ENCODE data around the gene APBB2.

The APBB2 gene

DNA sequence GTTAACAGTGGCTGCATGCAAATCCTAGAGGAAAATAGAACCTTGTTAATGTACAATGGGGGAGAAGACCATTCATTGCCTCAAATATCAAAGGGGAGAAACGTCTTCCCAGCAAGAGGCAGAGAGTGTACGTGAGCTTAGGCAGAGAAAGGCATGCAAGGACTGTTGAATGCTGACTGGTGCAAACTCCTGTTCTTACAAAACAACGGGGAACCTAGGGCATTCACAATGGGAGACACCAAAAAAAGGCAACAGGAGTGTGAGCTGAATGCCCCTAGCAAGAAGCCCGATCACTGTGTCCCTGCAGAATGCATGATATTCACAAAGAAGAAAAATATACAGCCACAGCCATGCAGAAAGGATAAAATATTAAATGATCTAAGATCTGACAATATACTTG lies 279.7 kb downstream of the APBB2 start:
- no peak for DNase-seq (ENCODE audit: low read depth)
- TF ChIP-seq, protein P1, sequence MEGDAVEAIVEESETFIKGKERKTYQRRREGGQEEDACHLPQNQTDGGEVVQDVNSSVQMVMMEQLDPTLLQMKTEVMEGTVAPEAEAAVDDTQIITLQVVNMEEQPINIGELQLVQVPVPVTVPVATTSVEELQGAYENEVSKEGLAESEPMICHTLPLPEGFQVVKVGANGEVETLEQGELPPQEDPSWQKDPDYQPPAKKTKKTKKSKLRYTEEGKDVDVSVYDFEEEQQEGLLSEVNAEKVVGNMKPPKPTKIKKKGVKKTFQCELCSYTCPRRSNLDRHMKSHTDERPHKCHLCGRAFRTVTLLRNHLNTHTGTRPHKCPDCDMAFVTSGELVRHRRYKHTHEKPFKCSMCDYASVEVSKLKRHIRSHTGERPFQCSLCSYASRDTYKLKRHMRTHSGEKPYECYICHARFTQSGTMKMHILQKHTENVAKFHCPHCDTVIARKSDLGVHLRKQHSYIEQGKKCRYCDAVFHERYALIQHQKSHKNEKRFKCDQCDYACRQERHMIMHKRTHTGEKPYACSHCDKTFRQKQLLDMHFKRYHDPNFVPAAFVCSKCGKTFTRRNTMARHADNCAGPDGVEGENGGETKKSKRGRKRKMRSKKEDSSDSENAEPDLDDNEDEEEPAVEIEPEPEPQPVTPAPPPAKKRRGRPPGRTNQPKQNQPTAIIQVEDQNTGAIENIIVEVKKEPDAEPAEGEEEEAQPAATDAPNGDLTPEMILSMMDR (IDR thresholded peaks at IDR 0.05; ENCODE audit: low read depth, low read length, missing control alignments) = no peak
- in situ Hi-C loops (cut with HindIII; ENCODE audit: low sequenced_read_pairs) = no loop called here
- no peak overlapping the region for H3K4me3 ChIP-seq (ENCODE audit: low read depth, low read length)

DNA sequence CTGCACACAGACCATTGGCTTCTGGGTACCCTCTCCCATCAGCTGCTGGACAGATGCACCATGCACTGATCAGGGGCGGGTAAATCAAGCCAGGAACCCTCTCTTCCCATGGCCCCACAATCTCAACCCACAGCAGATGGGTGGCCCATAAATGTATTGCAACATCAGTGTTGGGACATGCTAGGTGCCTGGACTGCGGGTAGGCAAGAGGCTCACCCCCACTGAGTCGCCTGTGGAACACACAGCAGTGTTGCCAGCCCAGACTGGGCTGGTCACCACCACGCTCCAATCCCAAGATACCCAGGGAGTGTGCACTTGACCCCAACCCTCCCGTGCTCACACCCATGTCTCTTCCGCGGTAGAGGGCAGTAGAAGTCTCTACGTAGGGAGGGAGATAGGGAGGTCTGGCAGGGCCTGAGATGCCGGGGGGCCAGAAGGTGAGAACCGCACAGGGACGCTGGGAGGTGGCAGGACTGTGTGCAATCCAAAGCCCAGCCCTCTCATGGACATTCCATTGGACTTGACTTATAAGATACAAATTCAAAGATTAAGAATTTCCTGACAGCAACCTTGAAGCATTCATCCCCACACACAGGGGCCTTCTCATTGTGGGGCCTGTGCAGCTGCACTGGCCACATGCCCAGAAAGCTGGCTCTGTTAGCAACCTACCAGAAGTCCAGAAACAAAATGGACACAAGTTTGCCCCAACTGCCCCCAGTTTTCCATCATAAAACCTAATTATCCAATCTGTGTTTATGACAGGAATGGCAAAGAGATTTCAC lies 280.9 kb downstream of the APBB2 start:
- in situ Hi-C loops (cut with HindIII; ENCODE audit: low sequenced_read_pairs) = no loop called here
- TF ChIP-seq, protein P1 (IDR thresholded peaks at IDR 0.05; ENCODE audit: low read depth, low read length, missing control alignments) = no peak
- peak; percentile 34 for DNase-seq (ENCODE audit: low read depth)
- H3K4me3 ChIP-seq (ENCODE audit: low read depth, low read length) = no peak overlapping the region

DNA sequence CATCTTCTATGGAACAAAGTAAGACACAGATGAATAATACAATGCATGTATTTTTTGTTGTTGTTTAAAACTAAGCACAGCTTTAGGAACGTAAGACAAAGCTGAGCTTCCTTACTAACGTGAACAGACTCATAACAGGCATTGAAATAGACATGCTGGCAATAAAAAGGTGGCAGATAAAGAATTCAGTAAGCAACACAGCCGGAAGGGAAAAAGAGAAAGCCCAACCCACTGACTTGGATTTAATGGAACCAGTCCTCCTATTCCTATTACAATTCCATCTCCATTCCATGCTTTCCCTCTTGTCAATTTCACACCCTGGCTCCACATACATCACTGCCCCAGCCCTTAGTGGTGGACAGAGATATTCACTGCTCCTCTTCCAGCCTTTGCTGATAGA lies 282.5 kb downstream of the APBB2 start:
- TF ChIP-seq, protein P1 (IDR thresholded peaks at IDR 0.05; ENCODE audit: low read depth, low read length, missing control alignments) = no peak
- no peak overlapping the region for H3K4me3 ChIP-seq (ENCODE audit: low read depth, low read length)
- in situ Hi-C loops (cut with HindIII; ENCODE audit: low sequenced_read_pairs) = no loop called here
- DNase-seq (ENCODE audit: low read depth) = no peak

DNA sequence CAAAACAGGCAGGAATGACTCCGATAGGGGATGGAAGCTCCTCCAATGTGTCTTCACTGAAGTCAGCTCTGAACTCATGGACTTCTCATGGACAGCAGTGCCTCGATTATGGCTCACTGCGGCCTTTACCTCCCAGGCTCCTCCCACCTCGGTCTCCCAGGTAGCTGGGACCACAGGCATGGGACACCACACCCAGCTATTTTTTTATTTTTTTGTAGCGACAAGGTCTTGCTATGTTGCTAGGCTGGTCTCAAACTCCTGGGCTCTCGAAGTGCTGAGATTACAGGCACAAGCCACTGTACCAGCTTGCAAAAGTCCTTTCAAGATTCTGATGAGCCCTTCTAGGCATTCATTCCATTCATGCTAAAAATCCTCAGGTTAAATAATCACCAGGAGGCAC lies 283.1 kb downstream of the APBB2 start:
- DNase-seq (ENCODE audit: low read depth) = no peak
- no peak overlapping the region for H3K4me3 ChIP-seq (ENCODE audit: low read depth, low read length)
- TF ChIP-seq, protein P1 (IDR thresholded peaks at IDR 0.05; ENCODE audit: low read depth, low read length, missing control alignments) = no peak
- in situ Hi-C loops (cut with HindIII; ENCODE audit: low sequenced_read_pairs) = no loop called here

DNA sequence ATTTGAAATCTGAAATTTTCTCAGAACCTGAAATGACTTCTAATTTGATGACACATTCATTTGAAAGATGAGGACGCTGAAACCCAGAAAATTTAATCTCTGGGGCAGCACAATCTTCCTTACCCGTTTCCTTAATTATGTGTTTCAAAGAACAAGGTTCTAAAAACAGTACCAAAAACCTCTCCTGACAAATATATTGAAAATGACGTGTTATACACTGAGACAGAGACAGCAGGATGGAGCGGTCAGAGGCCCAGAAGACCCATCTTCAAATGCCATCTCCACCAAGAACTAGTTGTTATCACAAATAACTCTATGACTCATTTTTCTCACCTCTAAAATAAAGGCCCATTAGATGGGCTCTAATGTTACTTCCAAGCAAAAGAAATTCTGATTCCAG lies 287.3 kb downstream of the APBB2 start:
- in situ Hi-C loops (cut with HindIII; ENCODE audit: low sequenced_read_pairs) = no loop called here
- TF ChIP-seq, protein P1 (IDR thresholded peaks at IDR 0.05; ENCODE audit: low read depth, low read length, missing control alignments) = no peak
- DNase-seq (ENCODE audit: low read depth) = no peak
- H3K4me3 ChIP-seq (ENCODE audit: low read depth, low read length) = no peak overlapping the region

DNA sequence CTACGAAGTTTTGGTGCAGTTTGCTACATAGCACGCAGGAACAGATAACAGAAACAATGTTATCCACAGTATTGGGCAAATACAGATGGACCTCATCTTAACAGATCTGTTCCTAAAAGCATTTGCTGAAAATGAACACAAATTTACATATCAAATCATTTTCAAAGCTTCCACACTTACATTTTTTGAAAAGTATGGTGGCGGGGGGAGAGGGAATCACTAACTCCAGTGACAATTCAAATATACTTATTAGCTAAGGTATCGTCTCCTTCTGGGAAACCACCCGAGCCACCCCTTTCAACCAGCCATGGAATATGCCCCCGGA lies 289.6 kb downstream of the APBB2 start:
- TF ChIP-seq, protein P1 (IDR thresholded peaks at IDR 0.05; ENCODE audit: low read depth, low read length, missing control alignments) = no peak
- in situ Hi-C loops (cut with HindIII; ENCODE audit: low sequenced_read_pairs) = no loop called here
- H3K4me3 ChIP-seq (ENCODE audit: low read depth, low read length) = no peak overlapping the region
- DNase-seq (ENCODE audit: low read depth) = no peak
